H1 (cell line): ENCODE data around the gene TSPAN4. TPM values are rescaled to one million over a fixed set of nuclear protein-coding genes. Genes with fewer than 3 reads are reported as not detected.

ENCODE experiments used
- BACH1 ChIP-seq: IDR thresholded peaks from 2 replicates; pipeline ENCODE4 v1.6.1; 2012; ENCODE audit warnings: low read length, improper control_type of control experiment
- CBX8 ChIP-seq: fragments of 300-800, 300-1000 bp; sonication (generic); IDR thresholded peaks from 2 replicates; pipeline ENCODE4 v1.7.1; 2016; ENCODE audit warnings: low read depth, low read length, borderline replicate concordance
- JUN ChIP-seq: IDR thresholded peaks from 2 replicates; pipeline ENCODE4 v1.6.1; 2011; ENCODE audit warnings: low read depth, mild to moderate bottlenecking, improper control_type of control experiment, low read length
- MAFK ChIP-seq: IDR thresholded peaks from 2 replicates; pipeline ENCODE4 v1.6.1; 2012; ENCODE audit warnings: low read depth, mild to moderate bottlenecking, improper control_type of control experiment, low read length
- NRF1 ChIP-seq: IDR thresholded peaks from 2 replicates; pipeline ENCODE4 v1.6.1; 2011; ENCODE audit warnings: mild to moderate bottlenecking, low read depth, low read length, improper control_type of control experiment
- POLR2A ChIP-seq, 2 experiments: IDR thresholded peaks; 1 replicate in 1 of 2; 2 replicates in 1 of 2; pipeline ENCODE4 v1.6.1; 2011; ENCODE audit warnings: low read depth in 2 of 2, low read length in 2 of 2, mild to moderate bottlenecking in 2 of 2; ENCODE audit errors: control extremely low read depth in 1 of 2
- SP1 ChIP-seq: IDR thresholded peaks from 2 replicates; pipeline ENCODE4 v1.6.1; 2011; ENCODE audit warnings: low read depth, low read length
- polyA plus RNA-seq, 7 experiments: library from polyadenylated mRNA; depleted of rRNA in 3 of 7; stranded (reverse) in 5 of 7; unstranded in 2 of 7; fragments of >200 nt in 5 of 7; fragments of 200-250 nt in 2 of 7; gene quantifications; 1 replicate in 5 of 7; 2 replicates in 1 of 7; 4 replicates in 1 of 7; pipeline versions ENCODE4 v1.2.1 to v1.2.3, GENCODE V29; 2011 to 2013; ENCODE audit warnings: missing spikeins in 2 of 7, mixed read lengths in 2 of 7
- total RNA-seq: library from RNA; stranded (reverse); fragmentation: NEBNext Ultra II Directional; extraction: Animal tissue kit (Norgen Biotek cat#: 25700); gene quantifications from 2 replicates; pipeline ENCODE4 v1.2.1, GENCODE V29; 2021

Gene TSPAN4
- total and polyA plus RNA-seq, 2 of the 8 experiments (the other 6 are each of a cell fraction or from before 2014, with no cell fraction given): 74.1 to 145 TPM

DNA sequence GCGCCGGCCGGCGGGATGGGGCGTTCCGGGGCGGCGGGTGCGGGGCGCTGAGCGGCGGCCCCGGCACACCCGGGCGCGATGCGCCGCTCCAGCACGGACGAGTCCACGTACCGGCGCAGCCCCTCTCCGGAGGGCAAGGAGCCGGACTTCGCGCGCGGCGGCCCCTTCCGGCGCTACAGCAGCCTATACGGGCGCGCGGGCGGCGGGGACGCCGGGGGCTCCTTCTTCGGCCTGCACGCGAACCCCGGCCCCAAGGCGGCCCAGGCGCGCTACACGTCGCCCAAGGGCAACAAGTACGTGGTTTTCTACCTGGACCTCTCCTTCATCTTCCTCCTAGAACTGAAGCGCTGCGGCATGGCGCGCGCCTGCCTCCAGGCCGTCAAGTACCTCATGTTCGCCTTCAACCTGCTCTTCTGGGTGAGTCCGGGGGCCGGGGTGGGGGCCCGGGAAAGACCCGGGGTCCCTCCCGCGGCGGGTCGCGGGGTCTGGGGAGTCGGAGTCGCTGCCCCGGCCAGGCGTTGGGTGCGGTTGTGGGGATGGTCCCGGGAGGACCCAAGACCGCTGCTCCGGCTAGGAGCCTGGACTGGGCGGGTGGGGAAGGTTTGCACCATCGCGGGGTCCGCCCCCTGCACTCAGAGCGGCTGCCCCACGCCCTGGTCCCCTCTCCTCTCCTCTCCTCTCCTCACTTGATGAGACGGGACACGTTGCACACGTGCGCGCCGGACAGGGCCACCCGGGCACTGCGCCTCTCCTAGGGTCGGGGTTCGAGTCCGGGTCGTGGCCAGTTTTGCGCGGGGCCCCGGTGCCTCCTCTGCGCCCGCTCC is 7.5 kb downstream of the TSPAN4 start (continued):
- TF ChIP-seq CBX8: no peak
- TF ChIP-seq JUN: no peak
- peak; percentile 9; the same call in 1 of the 2 replicates for TF ChIP-seq BACH1
- no peak for TF ChIP-seq MAFK
- TF ChIP-seq NRF1: no peak
- TF ChIP-seq POLR2A (IDR thresholded peaks at IDR 0.05; ENCODE audit: control extremely low read depth in 1 of 2, low read depth in 2 of 2, low read length in 2 of 2): no peak
- no peak for TF ChIP-seq SP1
